Hematopoietic multipotent progenitor cell treated with erythropoietin and hydrocortisone succinate and interleukin-3 and kit ligand, for 4 days (in vitro differentiated cells): ENCODE data around the gene C6orf136.
"Not testable (repeated sequence)": the region's sequence is repeated elsewhere in the genome, so short reads cannot be mapped to it uniquely, and the experiment has no call there.

Experiments
- DNase-seq: peaks from one replicate; pipeline ENCODE4 v3.0.0-alpha.2; 2015

C6orf136 gene

DNA sequence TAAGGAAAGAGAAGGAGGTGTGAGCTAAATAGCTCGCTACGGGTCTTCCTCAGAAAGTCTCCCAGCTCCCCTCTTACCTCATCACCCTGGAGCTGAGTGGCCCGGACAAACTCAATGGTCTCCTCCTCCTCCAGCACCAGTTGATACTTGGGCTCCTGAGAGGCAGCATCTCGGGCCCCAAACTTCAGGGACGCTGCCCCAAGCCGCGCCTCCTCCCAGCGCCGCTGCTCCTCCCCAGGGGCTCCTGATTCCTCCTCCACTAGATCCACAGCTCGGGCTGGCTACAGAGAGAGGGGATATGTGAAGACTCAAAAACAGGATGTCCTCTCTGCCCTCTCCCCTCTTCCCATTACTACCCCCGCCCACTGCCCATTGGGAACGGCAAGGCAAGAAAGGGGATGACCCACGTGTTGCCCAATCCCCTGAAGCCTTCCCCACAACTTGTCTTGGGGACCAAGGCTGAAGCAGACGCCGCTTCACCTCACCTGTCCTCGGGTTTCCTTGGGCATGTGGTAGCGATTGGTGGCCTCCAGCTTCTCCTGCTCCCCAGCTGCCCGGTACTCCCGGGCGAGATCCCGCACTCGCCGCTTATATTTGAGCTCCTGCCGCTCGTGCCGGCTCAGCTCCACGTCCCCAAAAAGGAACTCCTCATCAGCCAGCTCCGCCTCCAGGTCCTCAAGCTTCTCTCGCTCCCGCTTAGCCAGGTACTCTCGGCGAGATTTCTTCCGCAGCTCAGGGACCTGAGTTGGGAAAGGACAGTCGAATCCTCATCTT is 18.2 kb downstream of the C6orf136 start:
- DNase-seq, result no peak

DNA sequence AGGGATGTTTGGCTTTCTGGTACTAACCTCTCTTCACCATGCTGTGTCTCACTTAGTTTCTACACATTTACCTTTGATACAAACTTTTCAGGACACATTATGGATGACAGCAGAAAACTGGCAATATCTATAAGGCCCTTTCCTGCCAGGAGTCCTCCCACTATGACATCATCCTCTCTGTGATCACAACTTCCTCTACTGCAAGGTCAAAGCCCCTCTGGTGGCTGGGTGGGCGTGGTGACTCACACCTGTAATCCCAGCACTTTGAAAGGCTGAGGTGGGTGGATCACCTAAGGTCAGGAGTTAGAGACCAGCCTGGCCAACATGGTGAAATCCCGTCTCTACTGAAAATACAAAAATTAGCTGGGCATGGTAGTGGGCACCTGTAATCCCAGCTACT is 19.4 kb downstream of the C6orf136 start:
- DNase-seq, result not testable (repeated sequence)

DNA sequence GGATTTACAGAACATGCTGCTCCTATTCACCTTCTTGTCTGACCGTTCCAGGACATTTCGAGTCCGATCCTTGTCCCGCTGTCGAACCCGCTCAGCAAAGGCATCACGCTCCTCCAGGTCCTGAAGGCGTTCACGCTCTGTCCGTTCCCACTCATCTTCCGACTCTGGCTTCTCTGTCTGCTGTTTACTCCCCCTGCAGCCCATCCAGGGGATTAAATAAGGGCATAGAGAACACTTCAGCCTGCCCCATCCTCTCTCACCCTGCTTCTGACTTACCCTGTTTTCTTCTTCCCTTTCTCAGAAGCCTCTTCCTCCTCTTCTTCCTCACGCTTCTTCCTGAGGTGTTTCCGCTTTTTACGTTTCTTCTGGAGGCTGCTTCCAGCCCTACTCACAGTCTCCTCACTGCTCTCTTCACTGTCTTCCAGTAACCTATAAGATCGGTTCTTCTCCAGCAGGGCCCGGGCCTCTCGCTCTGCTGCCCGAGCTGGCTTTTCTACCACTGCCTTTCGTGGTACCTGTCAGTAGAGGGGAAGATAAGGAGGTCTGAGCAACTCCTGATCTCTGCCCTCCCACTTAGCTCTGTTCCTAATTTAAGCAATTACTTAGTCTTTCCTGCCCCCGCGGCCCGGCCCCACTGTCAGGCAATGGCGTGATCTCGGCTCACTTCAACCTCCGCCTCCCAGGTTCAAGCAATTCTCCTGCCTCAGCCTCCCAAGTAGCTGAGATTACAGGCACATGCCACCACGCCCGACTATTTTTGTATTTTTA is 24.0 kb downstream of the C6orf136 start:
- peak; percentile 51 for DNase-seq

DNA sequence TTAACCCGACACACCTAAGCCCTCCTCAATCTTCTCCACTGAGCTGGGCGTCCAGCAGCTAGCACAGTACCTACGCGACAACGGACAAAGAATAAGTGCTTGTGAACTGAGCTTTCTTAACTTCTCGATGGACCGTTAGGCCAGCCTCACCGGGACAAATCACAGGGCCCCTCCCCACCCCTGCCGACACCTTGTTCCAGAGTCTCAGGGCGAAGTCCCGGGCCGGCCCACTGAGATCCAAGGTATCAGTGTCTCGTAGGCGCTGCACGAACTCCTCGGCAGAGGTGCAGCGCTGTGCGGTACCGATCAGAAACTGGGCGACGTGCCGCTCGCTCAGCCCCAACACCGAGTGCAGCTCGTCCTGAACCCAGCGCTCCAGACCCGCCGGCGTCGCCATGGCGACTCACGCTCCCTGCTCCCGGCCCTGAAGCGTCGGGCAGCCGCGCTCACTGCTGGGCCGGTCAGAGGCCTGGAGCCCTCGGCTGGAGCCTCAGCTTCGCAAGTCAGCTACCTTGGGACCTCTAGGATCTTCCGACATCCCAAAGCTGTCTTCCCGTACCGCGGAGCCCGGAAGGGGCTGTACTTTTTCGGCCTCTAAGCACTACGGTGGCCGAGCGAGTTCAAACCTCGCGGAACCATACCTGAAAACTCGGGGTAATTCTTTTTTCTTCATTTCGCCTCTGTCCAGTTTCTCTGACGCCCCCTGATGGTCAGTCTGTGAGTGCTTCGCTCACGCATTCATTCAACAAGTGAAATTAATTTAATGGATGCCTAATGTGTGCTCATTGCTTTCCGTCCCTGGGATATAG is 25.7 kb downstream of the C6orf136 start, which contains the start of gene DHX16:
Gene DHX16, minus strand, starts transcription at position 562 of the 809 bp plus-strand sequence. Its CDS starts 165 bp downstream, at position 397.
- peak; percentile 98 for DNase-seq

DNA sequence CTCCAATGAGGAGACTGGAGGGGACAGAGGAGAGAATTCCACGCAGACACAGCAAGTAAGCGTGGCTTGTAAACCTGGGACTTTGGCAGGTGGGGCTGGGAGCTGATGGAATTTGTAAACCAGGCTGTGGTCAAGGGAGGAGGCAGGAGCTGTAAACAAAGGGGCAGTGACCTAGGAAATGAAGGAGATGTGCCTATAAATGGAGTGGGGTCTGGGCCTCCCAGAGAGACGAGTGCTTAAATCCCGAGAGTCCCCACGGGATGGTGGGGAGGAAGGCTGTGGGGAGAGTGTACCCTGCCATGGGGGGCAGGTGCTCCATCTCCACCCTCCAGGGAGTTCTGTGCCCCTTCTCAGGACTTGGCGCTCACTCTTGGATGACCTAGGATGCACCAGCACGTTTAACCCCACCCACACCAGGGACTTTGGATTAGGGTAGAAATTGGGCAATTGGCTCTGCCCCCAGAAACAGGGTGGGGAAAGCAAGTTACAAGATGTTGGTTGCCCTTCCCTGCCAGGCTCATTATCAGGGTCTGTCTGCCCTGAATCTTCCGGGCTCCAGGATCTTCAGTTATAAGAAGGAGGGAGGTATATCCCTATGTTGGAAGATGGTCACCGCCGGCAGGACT is 29.8 kb downstream of the C6orf136 start:
- DNase-seq, result no peak

DNA sequence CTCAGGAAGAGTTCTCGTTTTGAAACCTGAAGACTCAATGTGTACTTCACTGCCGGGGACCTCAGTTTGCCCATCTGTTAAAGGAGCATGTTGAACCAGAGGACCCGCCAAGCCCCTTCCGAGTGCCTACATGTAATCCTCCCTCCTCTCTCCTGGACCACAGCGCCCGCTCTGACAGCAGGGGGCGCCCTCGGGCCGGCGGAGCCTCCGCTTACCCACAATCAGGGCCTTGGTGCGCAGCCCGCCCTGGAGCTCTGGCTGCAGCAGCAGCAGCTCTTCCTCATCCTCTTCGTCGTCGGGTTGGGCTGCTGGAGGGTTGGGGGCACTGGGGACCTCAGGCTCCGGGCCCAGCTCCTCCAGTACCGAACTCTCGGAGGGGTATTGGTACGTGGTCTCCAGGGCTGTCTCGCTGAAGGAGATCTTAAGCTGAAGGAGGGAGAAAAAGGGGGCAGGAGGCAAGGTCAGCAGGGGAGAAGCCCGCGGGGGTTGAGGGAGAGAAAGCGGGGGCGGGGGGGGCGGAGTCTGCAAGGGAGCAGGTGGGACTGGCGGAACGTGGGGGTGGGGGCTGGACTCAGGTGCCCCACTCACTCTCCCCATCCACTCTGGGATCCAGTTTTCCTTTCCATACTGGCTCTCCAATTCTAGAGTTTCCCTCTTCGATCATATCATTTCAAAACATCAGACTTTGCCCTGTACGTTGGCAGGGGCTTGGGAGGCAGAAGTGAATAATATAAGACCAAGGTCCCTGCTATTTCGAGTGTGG is 32.2 kb downstream of the C6orf136 start:
- DNase-seq, result peak; percentile 93

DNA sequence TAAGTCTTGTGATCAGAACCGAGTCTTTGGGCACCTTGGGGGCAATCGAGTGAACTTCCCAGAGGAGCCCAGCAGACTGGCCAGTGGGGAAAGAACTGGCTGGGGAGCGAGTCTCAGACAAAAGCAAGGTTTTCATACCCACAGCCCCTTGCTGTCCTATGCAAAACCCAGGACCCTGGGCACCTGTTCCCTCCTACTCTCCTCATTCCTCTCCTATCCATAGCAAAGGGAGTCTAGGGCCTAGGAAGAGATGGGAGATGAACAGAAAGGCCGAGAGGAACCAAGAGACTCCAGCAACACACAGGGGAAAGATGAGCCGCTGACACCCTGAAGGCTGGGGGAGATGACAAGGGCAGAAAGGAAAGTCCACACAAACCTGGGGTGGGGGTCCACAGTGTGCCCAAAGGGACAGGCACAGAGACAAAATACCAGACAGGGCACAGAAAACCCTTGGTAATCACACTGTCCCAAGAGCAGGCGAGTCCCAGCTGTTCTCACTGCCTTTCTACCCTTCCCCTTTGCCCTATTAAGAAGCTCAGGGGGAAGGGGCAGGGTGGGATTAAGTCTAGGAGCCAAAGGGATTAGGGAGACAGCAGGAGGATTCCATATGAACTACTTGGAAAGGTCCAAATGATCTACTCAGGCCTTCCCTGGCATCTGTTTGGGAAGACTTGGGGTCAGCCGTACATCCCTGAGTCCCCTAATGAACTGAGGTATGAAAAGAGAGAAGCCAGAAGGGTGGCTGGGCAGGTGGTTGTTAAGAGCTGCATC is 33.0 kb downstream of the C6orf136 start:
- no peak for DNase-seq

DNA sequence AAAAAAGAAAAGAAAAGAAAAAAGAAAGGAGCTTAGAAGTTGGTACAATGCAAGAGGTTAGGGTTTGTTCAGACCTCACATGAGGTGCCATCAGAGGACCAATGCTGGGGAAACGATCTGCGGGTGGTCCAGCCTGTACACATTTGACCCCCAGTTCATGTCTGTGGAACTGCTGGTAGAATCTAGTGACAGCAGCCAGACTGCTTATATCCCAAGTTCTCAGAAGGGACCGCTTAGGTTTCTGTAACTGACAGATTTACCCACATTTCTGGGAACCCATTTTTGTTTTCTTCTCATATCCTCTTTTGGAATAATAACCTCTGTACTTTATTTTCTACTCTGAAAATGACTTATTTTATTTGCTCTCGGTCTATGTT is 34.8 kb downstream of the C6orf136 start:
- DNase-seq, result no peak

DNA sequence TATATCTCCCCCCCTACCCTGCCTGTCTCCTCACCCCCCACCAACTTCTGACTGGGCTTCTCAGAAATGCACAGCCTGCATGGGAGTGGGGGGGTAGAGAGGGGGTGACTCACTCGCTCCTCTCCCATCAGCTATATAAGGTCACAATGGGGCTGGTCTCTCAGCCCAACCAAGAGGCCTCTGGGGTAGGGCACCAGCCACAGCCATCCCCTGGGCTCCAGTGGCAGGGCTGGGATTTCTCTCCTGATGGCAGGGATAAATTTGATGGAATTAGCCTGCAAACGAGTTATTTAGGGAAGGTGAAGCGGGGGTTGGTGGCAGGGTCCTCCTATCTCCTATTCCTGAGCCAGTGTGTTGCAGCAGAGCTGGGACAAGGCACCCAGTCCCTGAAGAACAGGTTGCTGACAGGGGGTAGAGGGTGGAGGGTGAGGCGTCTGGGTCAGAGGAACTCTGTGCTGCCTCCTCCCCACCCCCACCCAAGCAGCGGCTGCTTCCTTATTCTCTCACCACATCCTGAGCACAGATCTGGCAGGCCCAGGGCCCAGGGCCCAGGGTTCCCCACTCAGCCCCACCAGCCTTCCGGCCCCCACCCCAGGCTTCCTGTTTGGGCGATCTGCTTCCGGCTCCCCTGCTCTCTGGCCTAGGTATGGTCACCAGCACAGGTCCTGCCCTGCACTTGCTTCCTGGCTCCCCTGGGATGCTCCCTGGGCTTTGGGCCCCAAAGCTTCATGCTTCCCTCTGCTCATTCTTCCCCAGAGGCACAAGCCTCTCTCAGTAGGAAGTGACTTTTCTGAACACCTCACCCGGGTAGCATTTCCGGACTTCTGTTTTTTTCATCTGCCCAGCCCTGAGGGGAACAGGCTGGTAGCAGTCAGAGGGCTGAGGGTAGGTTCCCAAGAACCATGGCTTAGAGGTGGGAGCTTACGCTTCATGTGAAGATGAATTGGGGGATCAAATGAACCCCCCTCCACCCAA is 35.5 kb downstream of the C6orf136 start:
- DNase-seq, result peak; percentile 98

DNA sequence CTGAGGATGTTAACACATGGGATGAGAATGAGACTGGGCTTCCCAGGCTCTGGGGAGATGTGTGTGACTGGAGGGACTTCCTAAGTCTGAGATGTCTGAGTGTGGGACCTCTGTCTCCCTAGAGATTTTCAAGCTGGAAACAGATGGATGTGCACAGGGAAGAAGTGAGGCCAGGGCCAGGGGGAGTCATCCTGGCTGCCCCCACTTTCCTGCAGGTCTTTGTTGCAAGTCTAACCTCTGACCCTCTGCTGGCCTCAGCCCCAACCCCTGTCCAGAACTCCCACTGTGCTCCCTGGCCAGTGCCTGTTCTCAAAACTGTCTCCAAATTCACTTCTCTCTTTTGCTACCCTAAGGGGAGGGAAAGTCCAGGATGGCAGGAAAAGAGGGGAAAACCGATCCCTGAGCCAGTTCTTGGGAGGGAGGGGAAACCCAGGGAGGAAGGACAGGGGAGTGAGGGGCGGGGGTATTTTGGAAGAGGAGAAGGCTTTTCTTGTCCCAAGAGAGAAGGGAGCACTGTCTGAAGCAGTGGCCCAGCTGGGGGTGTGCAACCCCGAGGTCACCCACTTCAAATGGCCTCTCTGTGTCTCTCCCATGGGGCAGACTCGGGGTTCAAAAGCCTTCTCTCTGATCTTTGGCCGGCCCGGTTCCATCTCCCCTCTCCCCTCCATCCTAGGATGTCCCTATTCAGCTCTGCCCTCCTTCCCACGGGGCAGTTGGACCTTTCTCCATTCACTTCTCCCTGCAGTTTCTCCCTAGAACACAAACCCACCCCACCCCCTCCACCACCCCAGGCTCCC is 36.4 kb downstream of the C6orf136 start:
- no peak for DNase-seq

DNA sequence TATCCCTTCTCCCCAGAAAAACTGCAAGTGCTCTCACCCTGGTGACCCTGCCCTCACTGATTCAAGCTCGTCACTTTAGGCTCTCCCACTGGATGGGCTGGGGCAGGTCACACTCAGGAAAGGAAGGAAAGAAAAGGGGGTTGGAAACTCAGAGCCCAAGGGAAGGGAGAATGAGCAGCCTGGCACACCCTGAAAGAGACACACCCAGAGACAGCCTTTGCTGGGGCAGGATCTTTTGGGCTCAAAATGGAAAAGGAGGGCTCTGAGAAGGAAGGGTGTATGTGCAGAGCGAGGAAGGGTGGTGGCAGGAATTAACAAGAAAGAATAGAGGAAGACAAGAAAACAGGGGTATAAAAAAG is 37.0 kb downstream of the C6orf136 start:
- peak; percentile 35 for DNase-seq

DNA sequence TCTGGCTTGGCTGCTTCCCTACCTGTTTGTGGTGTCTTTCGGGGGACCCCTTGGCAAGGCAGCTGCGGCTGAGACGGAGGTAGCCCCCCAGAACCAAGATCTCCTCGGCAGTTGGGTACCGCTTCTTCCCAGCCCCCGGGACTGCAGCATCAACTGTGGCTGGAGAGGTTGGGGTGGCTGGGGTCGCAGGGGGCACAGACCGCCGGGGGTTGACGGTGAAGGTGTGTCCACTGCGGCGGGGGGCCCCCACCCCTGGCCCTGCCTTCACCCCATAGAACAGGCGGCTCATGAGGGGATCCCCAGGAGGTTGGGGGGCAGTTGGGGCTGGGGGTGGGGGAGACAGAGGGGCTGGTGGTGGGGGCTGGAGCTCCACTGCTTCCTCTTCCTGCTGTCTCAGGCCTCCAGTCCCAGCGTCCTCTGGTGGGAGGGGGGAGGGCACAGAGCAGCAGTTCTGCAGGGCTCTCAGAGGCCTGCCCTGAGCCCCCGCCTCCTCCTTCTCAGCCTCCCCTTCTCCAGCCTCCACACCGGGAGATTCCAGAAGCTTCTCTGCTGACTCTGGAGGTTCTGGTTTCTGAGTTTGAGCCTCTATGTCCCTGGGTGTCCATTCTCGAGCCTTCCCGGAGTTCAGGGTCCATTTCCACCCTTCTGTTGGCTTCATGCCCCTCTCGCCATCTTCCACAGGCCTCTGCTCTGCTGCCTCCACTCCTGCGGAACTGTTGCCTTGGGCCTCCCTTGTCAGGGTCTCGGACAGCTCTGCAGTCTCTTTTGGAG is 37.6 kb downstream of the C6orf136 start:
- peak; percentile 86 for DNase-seq

DNA sequence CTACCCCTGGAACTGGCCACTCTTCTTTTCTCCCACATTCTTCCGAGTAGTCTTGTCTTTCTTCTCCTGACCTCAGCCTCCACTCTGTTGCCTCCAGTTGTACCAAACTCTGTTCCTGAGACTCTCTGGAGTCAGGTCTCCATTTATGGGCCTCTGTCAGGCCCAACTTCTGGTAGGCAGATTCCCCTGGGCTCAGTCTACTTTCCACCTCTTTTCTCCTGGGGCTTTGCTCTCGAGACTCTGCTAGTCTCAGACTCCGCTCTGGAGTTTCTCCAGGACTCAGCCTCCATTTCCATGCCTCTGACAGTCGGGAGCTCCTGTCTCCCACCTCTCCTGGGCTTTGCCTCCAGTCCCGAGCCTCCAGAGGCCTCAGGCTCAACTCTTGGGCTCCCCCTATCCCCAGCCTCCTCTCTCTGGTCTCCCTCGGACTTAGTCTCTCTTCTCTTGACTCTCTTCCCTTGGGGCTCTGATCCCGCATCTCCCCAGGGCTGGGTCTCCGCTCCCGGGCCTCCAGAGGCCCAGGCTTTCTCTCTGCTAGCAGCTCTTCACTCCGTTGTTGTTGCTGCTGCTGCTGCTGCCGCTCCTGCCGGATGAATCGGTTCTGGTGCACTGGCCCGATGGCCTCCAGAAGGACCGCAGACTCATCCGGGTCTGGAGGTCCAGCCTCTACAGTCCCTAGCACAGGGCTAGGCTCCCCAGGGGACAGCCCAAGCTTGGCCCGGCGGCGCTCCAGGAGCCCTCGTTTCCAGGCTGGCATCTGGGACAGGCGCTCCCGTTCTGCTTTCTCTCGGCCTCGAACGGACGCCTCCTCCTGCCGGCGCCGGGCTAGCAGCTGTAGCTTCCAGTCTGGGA is 38.5 kb downstream of the C6orf136 start:
- peak; percentile 69 for DNase-seq

DNA sequence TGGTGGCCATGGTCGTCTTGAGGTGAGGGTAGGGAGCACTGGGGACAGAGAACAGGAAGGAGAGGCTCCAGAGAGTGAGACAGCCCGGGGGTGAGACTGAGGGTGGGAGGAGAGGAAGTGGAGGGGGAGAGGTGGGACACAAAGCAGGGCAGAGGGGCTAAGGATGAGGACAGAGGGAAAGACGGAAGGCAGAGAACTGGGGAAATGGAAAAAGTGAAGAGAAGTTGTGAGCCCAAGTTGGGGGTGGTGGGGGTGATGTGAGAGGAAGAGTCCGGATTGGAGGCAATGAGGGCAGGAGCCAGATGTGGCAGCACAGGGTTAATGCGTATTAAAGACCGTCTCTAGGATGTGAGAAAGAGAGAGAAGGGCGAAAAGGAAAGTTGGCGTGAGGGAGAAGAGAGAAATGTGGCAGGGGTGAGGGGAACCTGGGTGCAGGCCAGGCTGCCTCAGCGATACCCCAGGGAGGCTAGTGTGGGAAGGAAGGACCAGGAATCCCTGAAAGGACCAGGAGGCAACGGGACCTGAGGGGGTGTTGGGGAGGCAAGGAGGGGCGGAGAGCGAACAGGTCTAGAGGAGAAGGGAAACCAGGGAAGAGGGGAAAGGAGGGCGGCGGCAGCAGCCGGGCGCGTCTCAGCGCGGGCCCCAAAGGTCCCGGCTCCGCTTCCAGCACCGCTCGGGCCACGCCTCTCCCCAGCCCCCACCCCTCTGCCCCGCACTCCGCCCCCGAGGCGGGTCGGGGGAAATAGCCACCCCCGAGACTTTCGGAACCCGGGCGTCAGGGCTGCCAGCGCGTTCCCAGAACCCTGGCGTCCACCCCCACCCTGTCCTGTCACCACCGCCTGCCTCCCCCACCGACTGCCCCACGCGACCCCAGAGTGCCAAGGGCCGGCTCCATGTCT is 39.3 kb downstream of the C6orf136 start, which contains the start of gene PPP1R18:
Gene PPP1R18, minus strand, starts transcription at position 637 of the 899 bp plus-strand sequence. Its CDS starts 627 bp downstream, at position 10.
- peak; percentile 72 for DNase-seq

DNA sequence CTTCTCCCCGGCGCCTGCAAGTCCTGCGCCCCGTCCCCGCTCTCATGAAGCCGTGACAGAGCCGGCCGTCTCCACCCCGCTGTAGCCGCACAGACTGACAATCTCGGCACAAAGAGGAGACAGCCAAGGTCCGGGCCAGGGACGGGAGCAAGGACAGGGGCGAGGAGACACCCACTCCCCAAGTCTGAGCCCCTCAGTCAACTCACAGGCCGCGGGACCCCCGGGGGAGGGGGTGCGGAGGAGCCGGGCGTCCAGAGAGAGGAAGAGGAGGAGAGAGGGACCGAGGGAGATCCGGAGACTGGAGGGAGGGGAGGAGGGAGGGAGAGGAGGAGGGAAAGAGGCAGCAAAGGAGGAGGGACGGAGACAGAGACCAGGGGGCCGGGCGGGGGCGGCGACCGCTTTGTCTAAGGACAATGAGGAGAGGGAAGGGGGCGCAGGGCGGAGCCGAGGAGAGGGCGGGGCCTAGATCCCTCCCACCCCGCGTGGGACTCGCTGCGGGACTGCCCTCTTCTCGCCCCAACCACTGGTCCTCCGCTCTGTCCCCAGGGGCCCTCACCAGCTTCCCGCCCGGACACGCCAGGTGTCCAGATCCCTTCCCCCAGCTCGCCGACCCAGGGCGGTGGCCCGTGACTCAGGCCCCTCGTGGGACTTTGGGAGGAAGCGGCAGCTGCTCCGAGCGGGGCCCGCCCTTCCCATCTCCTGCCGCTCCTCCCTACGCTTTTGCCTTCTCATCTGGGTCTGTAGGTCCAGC is 40.1 kb downstream of the C6orf136 start:
- peak; percentile 90 for DNase-seq
